Epithelial cell of proximal tubule (primary cell): Measurements from ENCODE around the gene SAMD15. TPM values are rescaled to one million over a fixed set of nuclear protein-coding genes. Genes with fewer than 3 reads are reported as not detected.
"Not testable (repeated sequence)": the region's sequence is repeated elsewhere in the genome, so short reads cannot be mapped to it uniquely, and the experiment has no call there.

Source experiments
- DNase-seq: peaks from one replicate; pipeline ENCODE4 v3.0.0-alpha.2; 2011; ENCODE audit warnings: low read depth
- H3K4me3 ChIP-seq: 2 replicates; pipeline ENCODE4 v1.5.1; 2011; ENCODE audit warnings: low read depth, mild to moderate bottlenecking, low read length
- CTCF ChIP-seq: conservative IDR thresholded peaks from 2 replicates; pipeline ENCODE4 v1.5.1; 2012; ENCODE audit warnings: low read depth, mild to moderate bottlenecking, low read length
- total RNA-seq: library from RNA; depleted of rRNA; stranded (reverse); fragments of >200 nt; gene quantifications from 2 replicates; pipeline ENCODE4 v1.2.3, GENCODE V29; 2015

SAMD15 gene
- total RNA-seq, 1 donor from 2014 or later, result 0.40 TPM

GRCh38 chr14:77406086-77406485 lies 28.9 kb downstream of the SAMD15 start:
- TF ChIP-seq CTCF, result no peak
- H3K4me3 ChIP-seq, result no peak overlapping the region
- DNase-seq, result no peak

GRCh38 chr14:77406718-77407117 lies 29.5 kb downstream of the SAMD15 start:
- no peak for DNase-seq
- no peak for TF ChIP-seq CTCF

GRCh38 chr14:77407158-77407557 lies 30.0 kb downstream of the SAMD15 start:
- TF ChIP-seq CTCF, result no peak
- no peak for DNase-seq
- no peak overlapping the region for H3K4me3 ChIP-seq

More at GRCh38 chr14:77406718-77407117, 29.5 kb downstream of the SAMD15 start:
- H3K4me3 ChIP-seq, result no peak overlapping the region

- peak; percentile 39 for TF ChIP-seq CTCF
- no peak overlapping the region for H3K4me3 ChIP-seq
- DNase-seq, result no peak
Measured at GRCh38 chr14:77409131-77409533, 32.0 kb downstream of the SAMD15 start.

- not testable (repeated sequence) for DNase-seq
Measured at GRCh38 chr14:77415403-77416030, 38.3 kb downstream of the SAMD15 start.

GRCh38 chr14:77416098-77416497 lies 38.9 kb downstream of the SAMD15 start:
- not testable (repeated sequence) for DNase-seq, H3K4me3 ChIP-seq

More at GRCh38 chr14:77415403-77416030, 38.3 kb downstream of the SAMD15 start:
- not testable (repeated sequence) for H3K4me3 ChIP-seq

- no peak for TF ChIP-seq CTCF
- H3K4me3 ChIP-seq, result no peak overlapping the region
- DNase-seq, result no peak
Measured at GRCh38 chr14:77416836-77417235, 39.7 kb downstream of the SAMD15 start.

- no peak for DNase-seq
- H3K4me3 ChIP-seq, result no peak overlapping the region
- TF ChIP-seq CTCF, result no peak
Measured at GRCh38 chr14:77421201-77421600, 44.0 kb downstream of the SAMD15 start.
